ENCODE measurements around the gene SLC22A24.
"Not testable (repeated sequence)": the region's sequence is repeated elsewhere in the genome, so short reads cannot be mapped to it uniquely, and the experiment has no call there.

The SLC22A24 gene

GRCh38 chr11:63144121-63144520 lies at the start of gene SLC22A24:
SLC22A24 (minus strand) TSS chr11:63144221; CDS start chr11:63143779, 442 bp downstream.
- H3K27ac Mint-ChIP-seq: no peak within 1 kb of the TSS
- peaks cover 2% of the 10 kb centered on the region for H3K27me3 Mint-ChIP-seq
- no peak within 1 kb of the TSS for H3K4me3 Mint-ChIP-seq
- no peaks in the 10 kb centered on the region for H3K4me1 Mint-ChIP-seq (ENCODE audit: low read depth)
- H3K36me3 Mint-ChIP-seq: no peaks in the 10 kb centered on the region
- no peaks in the 10 kb centered on the region for H3K9me3 Mint-ChIP-seq (ENCODE audit: low read depth)

GRCh38 chr11:63180536-63180935 lies 36.5 kb upstream of the SLC22A24 start:
- Mint-ChIP-seq H3K4me1 (ENCODE audit: low read depth) (no peaks in the 10 kb centered on the region), H3K27ac (no peak overlapping the region), H3K36me3 (peaks cover 11% of the 10 kb centered on the region), H3K27me3 (peaks cover 23% of the 10 kb centered on the region), H3K4me3 (no peak overlapping the region), H3K9me3 (ENCODE audit: low read depth) (peaks cover 10% of the 10 kb centered on the region)

GRCh38 chr11:63179432-63180041 lies 35.5 kb upstream of the SLC22A24 start:
- Mint-ChIP-seq H3K9me3 (ENCODE audit: low read depth) (peaks cover 10% of the 10 kb centered on the region), H3K27me3 (peaks cover 23% of the 10 kb centered on the region), H3K27ac (no peak overlapping the region), H3K36me3 (peaks cover 11% of the 10 kb centered on the region), H3K4me3 (no peak overlapping the region), H3K4me1 (ENCODE audit: low read depth) (no peaks in the 10 kb centered on the region)

GRCh38 chr11:63177872-63178271 lies 33.9 kb upstream of the SLC22A24 start:
- peaks cover 11% of the 10 kb centered on the region for H3K36me3 Mint-ChIP-seq

GRCh38 chr11:63165706-63166310 lies 21.8 kb upstream of the SLC22A24 start:
- no peaks in the 10 kb centered on the region for H3K36me3 Mint-ChIP-seq
- peaks cover 37% of the 10 kb centered on the region for H3K27me3 Mint-ChIP-seq
- no peaks in the 10 kb centered on the region for H3K4me1 Mint-ChIP-seq (ENCODE audit: low read depth)

More at GRCh38 chr11:63177872-63178271, 33.9 kb upstream of the SLC22A24 start:
- Mint-ChIP-seq H3K4me1 (ENCODE audit: low read depth) (no peaks in the 10 kb centered on the region), H3K27ac (no peak overlapping the region), H3K9me3 (ENCODE audit: low read depth) (peaks cover 10% of the 10 kb centered on the region), H3K4me3 (no peak overlapping the region), H3K27me3 (peaks cover 21% of the 10 kb centered on the region)

GRCh38 chr11:63155794-63156193 lies 11.8 kb upstream of the SLC22A24 start:
- no peak overlapping the region for H3K27ac Mint-ChIP-seq
- peaks cover 2% of the 10 kb centered on the region for H3K36me3 Mint-ChIP-seq
- H3K4me3 Mint-ChIP-seq: no peak overlapping the region
- no peaks in the 10 kb centered on the region for H3K4me1 Mint-ChIP-seq (ENCODE audit: low read depth)
- H3K27me3 Mint-ChIP-seq: peaks cover 15% of the 10 kb centered on the region
- H3K9me3 Mint-ChIP-seq (ENCODE audit: low read depth): peaks cover 4% of the 10 kb centered on the region

More at GRCh38 chr11:63165706-63166310, 21.8 kb upstream of the SLC22A24 start:
- Mint-ChIP-seq H3K27ac (no peak overlapping the region), H3K9me3 (ENCODE audit: low read depth) (no peaks in the 10 kb centered on the region), H3K4me3 (no peak overlapping the region)

GRCh38 chr11:63146581-63146980 lies 2.6 kb upstream of the SLC22A24 start:
- no peaks in the 10 kb centered on the region for H3K9me3 Mint-ChIP-seq (ENCODE audit: low read depth)
- H3K4me3 Mint-ChIP-seq: no peak overlapping the region
- H3K4me1 Mint-ChIP-seq (ENCODE audit: low read depth): no peaks in the 10 kb centered on the region
- peaks cover 2% of the 10 kb centered on the region for H3K27me3 Mint-ChIP-seq
- no peak overlapping the region for H3K27ac Mint-ChIP-seq
- H3K36me3 Mint-ChIP-seq: no peaks in the 10 kb centered on the region

- H3K9me3 Mint-ChIP-seq (ENCODE audit: low read depth): no peaks in the 10 kb centered on the region
- H3K27ac Mint-ChIP-seq: no peak overlapping the region
- H3K4me3 Mint-ChIP-seq: no peak overlapping the region
- no peaks in the 10 kb centered on the region for H3K36me3 Mint-ChIP-seq
- H3K27me3 Mint-ChIP-seq: peaks cover 2% of the 10 kb centered on the region
- no peaks in the 10 kb centered on the region for H3K4me1 Mint-ChIP-seq (ENCODE audit: low read depth)
Measured at GRCh38 chr11:63142459-63142858, 1.6 kb downstream of the SLC22A24 start.

- Mint-ChIP-seq H3K4me1 (ENCODE audit: low read depth) (no peaks in the 10 kb centered on the region), H3K27ac (no peak overlapping the region)
Measured at GRCh38 chr11:63132985-63133775, 10.8 kb downstream of the SLC22A24 start.

GRCh38 chr11:63099555-63099954 lies 44.5 kb downstream of the SLC22A24 start:
- Mint-ChIP-seq H3K27me3 (peaks cover 11% of the 10 kb centered on the region), H3K36me3 (peaks cover 7% of the 10 kb centered on the region), H3K4me1 (ENCODE audit: low read depth) (no peaks in the 10 kb centered on the region), H3K4me3 (no peak overlapping the region), H3K9me3 (ENCODE audit: low read depth) (peaks cover 22% of the 10 kb centered on the region), H3K27ac (no peak overlapping the region)

More at GRCh38 chr11:63132985-63133775, 10.8 kb downstream of the SLC22A24 start:
- Mint-ChIP-seq H3K9me3 (ENCODE audit: low read depth) (no peaks in the 10 kb centered on the region), H3K27me3 (peaks cover 16% of the 10 kb centered on the region), H3K4me3 (no peak overlapping the region), H3K36me3 (no peaks in the 10 kb centered on the region)

- Mint-ChIP-seq H3K36me3 (no peaks in the 10 kb centered on the region), H3K9me3 (ENCODE audit: low read depth) (peaks cover 4% of the 10 kb centered on the region), H3K27me3 (peaks cover 29% of the 10 kb centered on the region), H3K4me1 (ENCODE audit: low read depth) (no peaks in the 10 kb centered on the region), H3K4me3 (no peak overlapping the region), H3K27ac (no peak overlapping the region)
Measured at GRCh38 chr11:63080682-63081081, 63.3 kb downstream of the SLC22A24 start.

GRCh38 chr11:63046203-63046602 lies 97.8 kb downstream of the SLC22A24 start:
- not testable (repeated sequence) for H3K27ac Mint-ChIP-seq; H3K36me3 Mint-ChIP-seq; H3K4me3 Mint-ChIP-seq; H3K4me1 Mint-ChIP-seq (ENCODE audit: low read depth); H3K9me3 Mint-ChIP-seq (ENCODE audit: low read depth)
- peaks cover 11% of the 10 kb centered on the region for H3K27me3 Mint-ChIP-seq

- no peaks in the 10 kb centered on the region for H3K9me3 Mint-ChIP-seq (ENCODE audit: low read depth)
- H3K27ac Mint-ChIP-seq: no peak overlapping the region
- H3K4me1 Mint-ChIP-seq (ENCODE audit: low read depth): no peaks in the 10 kb centered on the region
- H3K36me3 Mint-ChIP-seq: no peaks in the 10 kb centered on the region
- H3K27me3 Mint-ChIP-seq: peaks cover 9% of the 10 kb centered on the region
- no peak overlapping the region for H3K4me3 Mint-ChIP-seq
Measured at GRCh38 chr11:63042596-63042995, 101.4 kb downstream of the SLC22A24 start.

GRCh38 chr11:63032457-63032856 lies 111.6 kb downstream of the SLC22A24 start:
- Mint-ChIP-seq H3K27me3 (peaks cover 14% of the 10 kb centered on the region), H3K9me3 (ENCODE audit: low read depth) (no peaks in the 10 kb centered on the region), H3K4me3 (no peak overlapping the region), H3K27ac (no peak overlapping the region), H3K36me3 (no peaks in the 10 kb centered on the region), H3K4me1 (ENCODE audit: low read depth) (no peaks in the 10 kb centered on the region)
